ENCODE measurements around the gene ANKRD63.

GRCh38 chr15:40269604-40270003 is 13.3 kb downstream of the ANKRD63 start:
- TF ChIP-seq CTCF (IDR thresholded peaks at IDR 0.05) (no peak), ELF1 (IDR thresholded peaks at IDR 0.05) (no peak), SIN3A (IDR thresholded peaks at IDR 0.05; ENCODE audit: borderline replicate concordance, low read depth, low read length) (no peak), RFX5 (IDR thresholded peaks at IDR 0.05; ENCODE audit: low read length) (no peak), JUND (IDR thresholded peaks at IDR 0.05) (no peak), CHD2 (IDR thresholded peaks at IDR 0.05; ENCODE audit: low read length, partially characterized antibody) (no peak), FOSL2 (IDR thresholded peaks at IDR 0.05; ENCODE audit: borderline replicate concordance, low read depth) (no peak), YY1 (IDR thresholded peaks at IDR 0.05; ENCODE audit: low read depth) (no peak), IRF3 (IDR thresholded peaks at IDR 0.05; ENCODE audit: low read depth, low read length) (no peak)

Measured in SK-N-SH (cell line).